SU-DHL-6 (cell line): ENCODE measurements around the gene TCF12.
A peak's percentile ranks its signal among the peaks of the same experiment; 100 is the strongest.

Source experiments
- H2AFZ ChIP-seq: fragments of 200-600 bp; sonication (generic); 2 replicates; pipeline ENCODE4 v1.6.1; 2014; ENCODE audit warnings: low read depth, mild to moderate bottlenecking, moderate library complexity, mixed read lengths, antibody characterized with exemption, low read length; ENCODE audit not compliant: severe bottlenecking
- H3F3A ChIP-seq: fragments of 200-600 bp; shearing (Covaris generic); 2 replicates; pipeline ENCODE4 v1.6.0; 2016; ENCODE audit warnings: antibody characterized with exemption, mild to moderate bottlenecking; ENCODE audit not compliant: insufficient read depth
- H3K27ac ChIP-seq: fragments of 200-600 bp; sonication (generic); 2 replicates; pipeline ENCODE4 v1.5.1; 2016; ENCODE audit warnings: low read depth, mild to moderate bottlenecking, low read length, moderate library complexity, mixed read lengths
- H3K27me3 ChIP-seq: fragments of 200-600 bp; sonication (generic), shearing (Covaris generic); 2 replicates; pipeline ENCODE4 v1.6.0; 2014; ENCODE audit warnings: mild to moderate bottlenecking, low read length
- H3K36me3 ChIP-seq: fragments of 200-600 bp; sonication (generic); 2 replicates; pipeline ENCODE4 v1.6.1; 2014; ENCODE audit warnings: mild to moderate bottlenecking, low read length, mixed read lengths
- H3K4me2 ChIP-seq: fragments of 300-600, 200-600 bp; shearing (Covaris generic), sonication (generic); 2 replicates; pipeline ENCODE4 v1.6.0; 2014; ENCODE audit warnings: low read length, low read depth, mild to moderate bottlenecking; ENCODE audit not compliant: poor library complexity, severe bottlenecking
- H3K4me3 ChIP-seq: fragments of 200-600 bp; sonication (generic); 2 replicates; pipeline ENCODE4 v1.5.1; 2014; ENCODE audit warnings: antibody characterized with exemption, low read length, mild to moderate bottlenecking, mixed read lengths; ENCODE audit not compliant: insufficient read depth, poor library complexity, severe bottlenecking
- H3K79me2 ChIP-seq: fragments of 200-600 bp; sonication (generic); 2 replicates; pipeline ENCODE4 v1.6.1; 2014; ENCODE audit warnings: mild to moderate bottlenecking, low read length, moderate library complexity; ENCODE audit not compliant: insufficient read depth
- H3K9ac ChIP-seq: fragments of 200-600 bp; sonication (generic); 2 replicates; pipeline ENCODE4 v1.7.0; 2014; ENCODE audit warnings: mild to moderate bottlenecking, low read length
- H3K9me2 ChIP-seq: fragments of 200-600 bp; sonication (generic); replicated peaks from 2 replicates; pipeline ENCODE4 v1.6.1; 2014; ENCODE audit warnings: low read length; ENCODE audit not compliant: insufficient read depth
- H3K9me3 ChIP-seq: fragments of 200-600 bp; sonication (generic); 2 replicates; pipeline ENCODE4 v1.6.1; 2014; ENCODE audit warnings: low read length, mixed read lengths; ENCODE audit not compliant: insufficient read depth
- H4K20me1 ChIP-seq: fragments of 200-600 bp; sonication (generic); 2 replicates; pipeline ENCODE4 v1.6.1; 2014; ENCODE audit warnings: low read depth, mild to moderate bottlenecking, antibody characterized with exemption, low read length, moderate library complexity, mixed read lengths
- CTCF ChIP-seq: fragments of 200-600 bp; sonication (generic); IDR thresholded peaks from one replicate; pipeline ENCODE4 v1.5.1; 2017; ENCODE audit warnings: antibody characterized with exemption, mild to moderate bottlenecking, low read length, moderate library complexity; ENCODE audit not compliant: insufficient read depth, poor library complexity, severe bottlenecking
- EZH2phosphoT487 ChIP-seq: fragments of 200-600 bp; sonication (generic), shearing (Covaris generic); conservative IDR thresholded peaks from 2 replicates; pipeline ENCODE4 v1.6.1; 2018; ENCODE audit warnings: mild to moderate bottlenecking, antibody characterized with exemption, low read length, moderate library complexity, mixed read lengths

TCF12 gene

GRCh38 chr15:56918046-56918938 lies at the start of gene TCF12:
TCF12 (plus strand) TSS chr15:56918644; CDS start chr15:56919914, 1,270 bp downstream.
- Histone ChIP-seq H3K36me3 (peaks cover 21% of the 10 kb centered on the region), H3F3A (0 out of 2 replicates have a peak, but pooled peaks cover 5% of the 10 kb centered on the region), H3K4me2 (peak within 1 kb of the TSS; percentile 63), H3K9me2 (no peaks in the 10 kb centered on the region), H3K79me2 (peaks cover 19% of the 10 kb centered on the region; the same call in 1 of the 2 replicates), H3K27me3 (no peaks in the 10 kb centered on the region), H3K4me3 (peak within 1 kb of the TSS; percentile 78), H4K20me1 (no peaks in the 10 kb centered on the region), H3K9ac (peak within 1 kb of the TSS; percentile 94), H3K9me3 (no peaks in the 10 kb centered on the region), H2AFZ (peak within 1 kb of the TSS; percentile 88), H3K27ac (peak within 1 kb of the TSS; percentile 57)
- TF ChIP-seq CTCF = peak; percentile 18
- TF ChIP-seq EZH2phosphoT487 = no peak

GRCh38 chr15:56869573-56869972 lies 48.9 kb upstream of the TCF12 start:
- H3K9me2 ChIP-seq = no peaks in the 10 kb centered on the region
- H4K20me1 ChIP-seq = no peaks in the 10 kb centered on the region
- H3K9ac ChIP-seq = no peak overlapping the region
- no peak overlapping the region for H3K4me2 ChIP-seq
- H3K4me3 ChIP-seq = no peak overlapping the region
- no peaks in the 10 kb centered on the region for H3K9me3 ChIP-seq
- H3F3A ChIP-seq = no peaks in the 10 kb centered on the region; the same call in 1 of the 2 replicates
- TF ChIP-seq EZH2phosphoT487 (no peak), CTCF (peak; percentile 24)
- no peak overlapping the region for H3K27ac ChIP-seq
- no peaks in the 10 kb centered on the region for H3K27me3 ChIP-seq
- H3K36me3 ChIP-seq = no peaks in the 10 kb centered on the region
- H2AFZ ChIP-seq = no peak overlapping the region
- no peaks in the 10 kb centered on the region for H3K79me2 ChIP-seq

GRCh38 chr15:56871185-56871584 lies 47.3 kb upstream of the TCF12 start:
- H3K9me3 ChIP-seq = no peaks in the 10 kb centered on the region
- H3K27me3 ChIP-seq = no peaks in the 10 kb centered on the region
- no peak overlapping the region for H2AFZ ChIP-seq
- H3K4me2 ChIP-seq = no peak overlapping the region
- TF ChIP-seq EZH2phosphoT487 (no peak), CTCF (no peak)
- H3K36me3 ChIP-seq = no peaks in the 10 kb centered on the region
- no peaks in the 10 kb centered on the region for H3F3A ChIP-seq
- H3K79me2 ChIP-seq = no peaks in the 10 kb centered on the region
- H3K9ac ChIP-seq = no peak overlapping the region
- no peak overlapping the region for H3K27ac ChIP-seq
- no peaks in the 10 kb centered on the region for H3K9me2 ChIP-seq
- no peaks in the 10 kb centered on the region for H4K20me1 ChIP-seq
- H3K4me3 ChIP-seq = no peak overlapping the region
